ENCODE data around the gene UVSSA.

The UVSSA gene

DNA sequence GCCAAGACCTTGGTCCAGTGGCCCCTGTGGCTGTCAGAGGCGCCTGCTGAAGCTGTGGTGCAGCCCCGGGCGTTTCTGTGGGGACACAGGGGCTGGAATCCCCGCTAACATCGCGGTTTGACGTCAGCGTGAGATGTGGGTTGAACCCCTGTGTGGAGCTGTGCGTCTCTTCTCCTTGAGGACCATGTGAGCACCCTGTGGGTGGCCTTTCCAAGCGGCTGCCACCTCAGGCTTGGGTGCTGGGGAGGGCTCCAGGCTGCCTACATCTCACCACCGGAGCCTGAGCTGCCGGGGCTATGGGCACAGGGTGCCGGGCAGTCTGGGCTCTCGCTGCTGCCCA, 27.7 kb downstream of the UVSSA start:
- no peaks in the 10 kb centered on the region for H3K27me3 ChIP-seq (ENCODE audit: control insufficient read depth, insufficient read depth, low read length)
- H3K9me3 ChIP-seq (ENCODE audit: control insufficient read depth, insufficient read depth, low read length), result no peaks in the 10 kb centered on the region
- no peaks in the 10 kb centered on the region for H3K4me1 ChIP-seq (ENCODE audit: control insufficient read depth, insufficient read depth, low read length)
- no peak overlapping the region for H3K9ac ChIP-seq (ENCODE audit: low read depth, low read length)
- H3K36me3 ChIP-seq (ENCODE audit: control insufficient read depth, insufficient read depth, low read length), result peaks cover 18% of the 10 kb centered on the region
- no peak overlapping the region for H3K4me3 ChIP-seq (ENCODE audit: low read depth, low read length)

DNA sequence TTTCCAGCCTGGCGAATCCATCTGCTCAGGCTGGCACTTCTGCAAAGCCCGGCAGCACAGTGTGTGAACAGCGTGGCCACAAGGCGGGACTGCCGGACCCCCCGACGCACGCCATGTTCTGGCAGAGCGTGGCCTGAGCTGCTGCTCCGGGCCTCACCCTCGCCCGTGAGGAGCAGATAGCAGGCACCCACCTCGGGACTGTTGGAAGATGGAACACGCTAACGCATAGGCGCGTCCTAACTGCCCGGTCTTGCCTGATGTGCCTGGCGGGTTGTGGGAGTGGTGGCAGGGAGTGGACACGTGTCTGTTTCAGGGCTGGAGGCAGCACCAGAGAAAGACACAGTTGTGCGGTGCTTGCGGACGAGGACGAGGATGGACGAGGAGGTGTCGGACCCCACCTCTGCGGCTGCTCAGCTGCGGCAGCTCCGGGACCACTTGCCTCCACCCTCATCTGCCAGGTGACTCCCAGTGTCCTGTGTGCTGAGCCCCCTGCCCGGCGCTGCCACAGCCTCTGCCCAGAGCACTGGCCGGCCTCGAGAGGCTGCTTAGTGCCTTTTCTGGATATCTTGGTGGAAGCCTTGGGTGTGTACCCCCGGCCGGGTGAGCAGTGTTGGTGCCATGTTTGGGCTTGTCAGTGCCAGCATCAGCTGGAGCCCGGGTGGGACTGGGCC, 28.2 kb downstream of the UVSSA start:
- H3K27me3 ChIP-seq (ENCODE audit: control insufficient read depth, insufficient read depth, low read length), result no peaks in the 10 kb centered on the region
- no peaks in the 10 kb centered on the region for H3K9me3 ChIP-seq (ENCODE audit: control insufficient read depth, insufficient read depth, low read length)
- H3K36me3 ChIP-seq (ENCODE audit: control insufficient read depth, insufficient read depth, low read length), result peaks cover 18% of the 10 kb centered on the region
- no peak overlapping the region for H3K9ac ChIP-seq (ENCODE audit: low read depth, low read length)
- no peaks in the 10 kb centered on the region for H3K4me1 ChIP-seq (ENCODE audit: control insufficient read depth, insufficient read depth, low read length)
- no peak overlapping the region for H3K4me3 ChIP-seq (ENCODE audit: low read depth, low read length)

DNA sequence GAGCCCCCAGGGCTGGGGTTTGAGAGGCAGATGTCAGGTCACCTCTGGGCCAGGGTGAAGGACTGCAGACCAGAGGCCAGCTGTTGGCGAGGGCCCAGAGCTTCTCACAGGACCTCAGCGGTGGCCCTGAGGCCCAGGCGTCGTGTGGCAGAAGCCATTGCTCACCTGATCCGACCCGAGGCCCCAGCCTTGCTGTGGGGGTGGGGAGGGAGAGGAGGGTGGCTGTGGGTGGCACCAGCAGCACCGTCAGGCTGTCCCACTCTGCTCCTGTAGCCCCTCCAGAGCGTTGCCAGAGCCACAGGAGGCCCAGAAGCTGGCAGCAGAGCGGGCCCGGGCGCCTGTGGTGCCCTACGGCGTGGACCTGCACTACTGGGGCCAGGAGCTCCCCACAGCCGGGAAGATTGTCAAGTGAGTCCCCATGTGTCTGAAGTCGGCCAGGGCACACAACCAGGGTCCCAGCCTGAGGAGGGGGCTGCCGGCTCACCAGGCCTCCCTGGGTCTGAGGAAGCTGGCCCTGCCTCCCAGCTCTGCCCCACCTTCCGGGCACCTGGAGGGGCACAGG, 28.8 kb downstream of the UVSSA start:
- H3K4me3 ChIP-seq (ENCODE audit: low read depth, low read length), result no peak overlapping the region
- no peak overlapping the region for H3K9ac ChIP-seq (ENCODE audit: low read depth, low read length)
- H3K9me3 ChIP-seq (ENCODE audit: control insufficient read depth, insufficient read depth, low read length), result no peaks in the 10 kb centered on the region
- no peaks in the 10 kb centered on the region for H3K27me3 ChIP-seq (ENCODE audit: control insufficient read depth, insufficient read depth, low read length)
- H3K36me3 ChIP-seq (ENCODE audit: control insufficient read depth, insufficient read depth, low read length), result peaks cover 18% of the 10 kb centered on the region
- H3K4me1 ChIP-seq (ENCODE audit: control insufficient read depth, insufficient read depth, low read length), result no peaks in the 10 kb centered on the region

DNA sequence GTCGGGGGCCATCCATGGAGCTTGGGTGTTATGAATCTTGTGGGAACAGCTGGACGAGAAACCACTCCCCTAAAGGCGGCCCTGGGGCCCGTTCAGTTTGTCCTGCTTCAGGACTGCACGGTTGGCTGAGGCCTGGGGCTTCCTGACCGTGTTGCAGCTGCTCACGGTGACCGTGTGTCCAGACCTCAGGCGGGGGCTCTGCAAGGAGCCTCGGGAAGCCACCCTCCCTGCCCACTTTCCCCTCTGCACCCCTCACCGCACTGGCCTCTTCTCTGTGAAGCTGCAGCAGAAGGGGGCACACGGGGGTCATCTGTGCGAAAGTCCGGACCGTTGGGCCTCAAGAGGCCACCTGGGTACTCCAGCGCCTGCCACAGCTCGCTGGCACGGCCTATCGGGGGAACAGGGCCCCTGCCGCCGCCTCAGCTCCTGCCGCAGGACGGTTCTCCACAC, 29.4 kb downstream of the UVSSA start:
- H3K36me3 ChIP-seq (ENCODE audit: control insufficient read depth, insufficient read depth, low read length), result peaks cover 18% of the 10 kb centered on the region
- no peaks in the 10 kb centered on the region for H3K9me3 ChIP-seq (ENCODE audit: control insufficient read depth, insufficient read depth, low read length)
- no peak overlapping the region for H3K4me3 ChIP-seq (ENCODE audit: low read depth, low read length)
- H3K4me1 ChIP-seq (ENCODE audit: control insufficient read depth, insufficient read depth, low read length), result no peaks in the 10 kb centered on the region
- H3K27me3 ChIP-seq (ENCODE audit: control insufficient read depth, insufficient read depth, low read length), result no peaks in the 10 kb centered on the region
- no peak overlapping the region for H3K9ac ChIP-seq (ENCODE audit: low read depth, low read length)

DNA sequence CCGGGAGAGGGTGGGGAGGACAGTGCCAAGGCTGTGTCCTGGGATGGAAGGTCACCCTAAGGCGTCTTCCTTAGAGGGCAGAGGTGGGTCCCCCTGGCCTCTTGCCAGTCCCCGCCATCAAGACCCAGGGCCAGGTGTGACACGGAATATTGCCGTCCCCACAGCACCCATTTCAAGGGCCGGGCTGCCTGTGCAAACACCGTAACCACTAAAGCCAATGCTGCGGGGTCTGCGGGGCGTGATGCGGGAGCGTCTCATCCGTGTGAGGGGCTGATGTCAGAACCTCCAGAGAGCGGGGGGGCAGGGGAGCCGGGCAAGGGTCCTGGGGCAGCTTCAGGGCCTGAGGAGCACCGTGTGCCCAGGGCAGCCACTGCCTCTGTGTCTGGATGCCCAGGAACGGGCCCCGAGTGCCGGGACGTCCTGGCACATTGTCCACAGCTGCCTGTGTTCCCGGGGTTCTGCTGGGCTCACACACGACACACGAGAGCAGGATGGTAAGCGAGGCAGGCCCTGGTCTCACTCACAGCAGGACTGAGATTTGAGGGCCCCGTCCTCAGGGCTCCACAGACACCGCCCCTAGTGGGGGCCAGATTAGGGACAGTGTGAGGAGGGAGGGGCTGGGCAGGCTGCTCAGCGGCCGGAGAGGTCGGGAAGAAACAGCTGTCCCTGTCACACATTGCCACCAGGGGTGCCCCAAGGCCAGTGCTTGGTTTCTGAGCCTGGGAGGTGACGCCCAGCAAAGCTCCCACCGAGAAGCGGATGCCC, 30.0 kb downstream of the UVSSA start:
- no peaks in the 10 kb centered on the region for H3K4me1 ChIP-seq (ENCODE audit: control insufficient read depth, insufficient read depth, low read length)
- no peaks in the 10 kb centered on the region for H3K9me3 ChIP-seq (ENCODE audit: control insufficient read depth, insufficient read depth, low read length)
- H3K4me3 ChIP-seq (ENCODE audit: low read depth, low read length), result no peak overlapping the region
- no peak overlapping the region for H3K9ac ChIP-seq (ENCODE audit: low read depth, low read length)
- H3K36me3 ChIP-seq (ENCODE audit: control insufficient read depth, insufficient read depth, low read length), result peaks cover 16% of the 10 kb centered on the region
- H3K27me3 ChIP-seq (ENCODE audit: control insufficient read depth, insufficient read depth, low read length), result no peaks in the 10 kb centered on the region

DNA sequence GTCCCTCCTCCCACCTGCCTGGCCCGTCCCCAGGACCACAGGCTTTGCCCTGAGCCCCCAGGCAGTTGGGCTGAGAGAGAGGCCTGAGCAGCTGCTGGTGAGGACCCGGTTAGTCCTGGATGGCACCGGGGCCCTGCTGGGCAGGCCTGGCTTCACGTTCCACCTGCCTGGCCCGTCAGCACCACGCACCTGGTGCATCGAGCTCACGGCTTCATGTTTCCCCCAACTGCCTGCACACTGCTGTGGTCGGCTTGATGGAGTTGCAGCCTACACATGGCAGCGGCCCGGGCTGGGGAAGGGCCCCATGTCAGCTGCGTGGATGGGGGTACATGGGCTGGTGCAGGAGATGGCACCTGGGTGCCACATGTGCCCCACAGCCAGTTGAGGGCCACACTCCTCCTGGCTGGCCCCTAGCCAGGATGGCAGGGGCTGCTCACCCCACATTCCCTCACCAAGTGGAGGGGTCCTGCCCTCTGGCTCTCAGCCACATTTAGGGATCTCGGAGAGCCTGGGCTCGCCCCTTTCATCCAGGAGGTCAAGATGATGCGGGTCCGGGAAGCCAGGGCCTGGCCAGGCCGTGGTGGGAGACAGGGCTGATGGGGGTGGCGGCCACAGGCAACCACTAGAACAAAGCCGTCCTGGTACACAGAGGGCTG, 30.7 kb downstream of the UVSSA start:
- Histone ChIP-seq H3K27me3 (ENCODE audit: control insufficient read depth, insufficient read depth, low read length) (no peaks in the 10 kb centered on the region), H3K9me3 (ENCODE audit: control insufficient read depth, insufficient read depth, low read length) (no peaks in the 10 kb centered on the region)

DNA sequence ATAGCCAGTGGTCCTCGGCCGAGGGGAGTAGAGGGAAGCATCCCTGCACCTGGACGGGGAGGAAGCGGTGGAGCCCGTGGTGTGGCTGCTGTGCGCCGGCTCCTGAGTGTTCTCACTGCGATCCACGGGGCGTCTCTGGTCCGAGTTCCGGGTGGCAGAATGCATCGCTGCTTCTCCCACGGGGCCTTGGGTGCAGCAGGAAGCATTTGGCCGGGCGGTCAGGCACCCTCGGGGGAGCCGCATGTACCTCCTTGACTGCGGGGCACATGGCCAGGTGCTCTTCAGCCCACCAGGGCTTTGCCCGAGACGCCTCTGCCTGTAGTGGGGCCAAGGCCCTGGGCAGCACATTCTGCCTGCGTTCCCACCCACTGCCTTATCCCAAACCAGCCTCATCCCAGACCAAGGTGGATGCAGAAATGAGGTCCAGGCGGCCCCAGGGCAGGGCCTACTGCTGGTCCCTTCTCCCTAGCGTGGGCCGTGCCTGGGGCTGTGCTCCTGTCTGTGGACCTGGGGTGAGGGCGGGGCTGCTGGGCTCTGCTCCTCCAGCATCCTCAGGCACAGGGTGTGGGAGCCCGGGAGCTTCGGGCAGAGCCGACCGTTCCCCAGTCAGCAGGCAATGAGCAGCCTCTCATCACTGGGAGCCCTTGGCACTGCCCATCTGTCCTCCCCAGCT, 31.7 kb downstream of the UVSSA start:
- Histone ChIP-seq H3K4me3 (ENCODE audit: low read depth, low read length) (no peak overlapping the region), H3K27me3 (ENCODE audit: control insufficient read depth, insufficient read depth, low read length) (no peaks in the 10 kb centered on the region), H3K4me1 (ENCODE audit: control insufficient read depth, insufficient read depth, low read length) (no peaks in the 10 kb centered on the region), H3K9ac (ENCODE audit: low read depth, low read length) (no peak overlapping the region), H3K36me3 (ENCODE audit: control insufficient read depth, insufficient read depth, low read length) (peaks cover 19% of the 10 kb centered on the region), H3K9me3 (ENCODE audit: control insufficient read depth, insufficient read depth, low read length) (no peaks in the 10 kb centered on the region)

More for the DNA sequence above, 30.7 kb downstream of the UVSSA start:
- no peak overlapping the region for H3K9ac ChIP-seq (ENCODE audit: low read depth, low read length)
- H3K4me3 ChIP-seq (ENCODE audit: low read depth, low read length), result no peak overlapping the region
- peaks cover 16% of the 10 kb centered on the region for H3K36me3 ChIP-seq (ENCODE audit: control insufficient read depth, insufficient read depth, low read length)
- no peaks in the 10 kb centered on the region for H3K4me1 ChIP-seq (ENCODE audit: control insufficient read depth, insufficient read depth, low read length)

DNA sequence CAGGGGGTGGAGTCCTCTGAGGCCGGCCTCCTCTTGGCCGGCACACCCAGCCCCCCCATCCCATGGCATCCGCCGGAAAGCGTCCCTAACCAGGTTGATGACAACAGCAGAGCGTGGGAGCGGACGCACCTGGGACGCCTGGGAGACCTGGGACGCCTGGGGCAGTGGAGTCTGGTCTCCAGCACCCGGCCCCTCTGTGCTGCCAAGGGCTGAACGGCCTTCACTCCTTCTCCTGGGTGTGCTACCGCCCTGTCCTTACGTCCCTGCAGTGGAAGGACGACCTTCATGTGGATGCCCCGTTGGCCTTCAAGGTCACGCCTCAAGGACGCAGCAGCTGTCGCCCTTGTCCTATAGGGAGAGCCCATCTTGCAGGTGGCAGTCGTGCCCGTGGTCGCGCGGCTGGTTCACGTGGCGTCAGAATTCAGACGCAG, 32.4 kb downstream of the UVSSA start:
- Histone ChIP-seq H3K4me1 (ENCODE audit: control insufficient read depth, insufficient read depth, low read length) (no peaks in the 10 kb centered on the region), H3K9me3 (ENCODE audit: control insufficient read depth, insufficient read depth, low read length) (no peaks in the 10 kb centered on the region), H3K9ac (ENCODE audit: low read depth, low read length) (no peak overlapping the region), H3K4me3 (ENCODE audit: low read depth, low read length) (no peak overlapping the region), H3K27me3 (ENCODE audit: control insufficient read depth, insufficient read depth, low read length) (no peaks in the 10 kb centered on the region), H3K36me3 (ENCODE audit: control insufficient read depth, insufficient read depth, low read length) (peaks cover 24% of the 10 kb centered on the region)

DNA sequence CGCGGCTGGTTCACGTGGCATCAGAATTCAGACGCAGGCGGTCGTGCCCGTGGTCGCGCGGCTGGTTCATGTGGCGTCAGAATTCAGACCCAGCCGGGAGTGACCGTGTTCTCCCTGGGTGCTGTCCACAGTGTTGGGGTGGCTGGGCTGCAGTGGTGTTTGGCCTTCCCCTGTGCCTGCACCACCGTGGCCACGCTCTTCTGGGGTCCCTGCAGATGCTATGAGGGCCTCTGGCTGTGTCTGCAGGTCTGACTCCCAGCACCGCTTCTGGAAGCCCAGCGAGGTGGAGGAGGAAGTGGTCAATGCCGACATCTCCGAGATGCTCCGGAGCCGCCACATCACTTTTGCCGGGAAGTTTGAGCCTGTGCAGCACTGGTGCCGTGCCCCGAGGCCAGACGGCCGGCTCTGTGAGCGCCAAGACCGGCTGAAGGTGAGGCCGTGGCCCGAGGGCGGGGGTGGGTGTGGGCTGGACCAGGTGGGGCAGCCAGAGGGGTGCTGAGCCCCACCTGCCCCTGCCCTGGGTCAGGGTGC, 32.9 kb downstream of the UVSSA start:
- no peaks in the 10 kb centered on the region for H3K27me3 ChIP-seq (ENCODE audit: control insufficient read depth, insufficient read depth, low read length)
- H3K9ac ChIP-seq (ENCODE audit: low read depth, low read length), result no peak overlapping the region
- no peaks in the 10 kb centered on the region for H3K9me3 ChIP-seq (ENCODE audit: control insufficient read depth, insufficient read depth, low read length)
- H3K36me3 ChIP-seq (ENCODE audit: control insufficient read depth, insufficient read depth, low read length), result peaks cover 26% of the 10 kb centered on the region
- H3K4me3 ChIP-seq (ENCODE audit: low read depth, low read length), result no peak overlapping the region
- H3K4me1 ChIP-seq (ENCODE audit: control insufficient read depth, insufficient read depth, low read length), result no peaks in the 10 kb centered on the region

DNA sequence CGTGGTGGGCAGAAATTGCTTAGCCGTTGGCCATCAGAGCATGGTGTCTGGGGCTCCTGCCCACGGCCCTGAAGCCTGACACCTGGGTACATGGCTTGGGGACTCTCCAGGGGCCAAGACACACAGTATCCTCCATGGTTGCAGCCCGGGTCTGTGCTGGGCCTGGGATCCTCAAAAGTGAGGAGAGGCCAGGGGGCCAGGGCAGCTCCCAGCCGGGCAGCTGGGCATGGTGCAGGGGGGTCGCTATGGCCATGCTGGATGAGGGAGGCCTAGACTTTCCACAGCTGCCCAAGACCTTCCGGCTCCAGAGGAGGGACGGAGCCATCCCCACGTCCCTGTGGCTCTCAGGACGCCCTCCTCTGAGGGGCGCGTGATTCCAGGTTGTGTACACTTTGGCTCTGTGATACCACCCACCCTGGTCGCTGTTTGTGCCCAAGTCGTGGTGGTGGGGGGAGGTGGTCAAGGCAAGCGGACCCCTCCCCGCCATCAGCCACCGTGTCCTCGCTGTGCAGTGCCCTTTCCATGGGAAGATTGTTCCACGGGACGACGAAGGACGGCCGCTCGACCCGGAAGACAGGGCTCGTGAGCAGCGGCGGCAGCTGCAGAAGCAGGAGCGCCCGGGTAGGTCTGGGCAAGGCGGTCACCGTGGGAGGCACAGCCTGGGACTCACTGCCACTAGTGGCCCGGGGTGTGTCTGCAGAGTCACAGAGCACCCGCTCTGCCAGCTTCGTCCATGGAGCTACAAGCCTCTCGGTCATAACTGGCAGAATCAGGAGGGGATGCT, 33.6 kb downstream of the UVSSA start:
- no peak overlapping the region for H3K4me3 ChIP-seq (ENCODE audit: low read depth, low read length)
- no peaks in the 10 kb centered on the region for H3K27me3 ChIP-seq (ENCODE audit: control insufficient read depth, insufficient read depth, low read length)
- peaks cover 21% of the 10 kb centered on the region for H3K36me3 ChIP-seq (ENCODE audit: control insufficient read depth, insufficient read depth, low read length)
- no peak overlapping the region for H3K9ac ChIP-seq (ENCODE audit: low read depth, low read length)
- no peaks in the 10 kb centered on the region for H3K9me3 ChIP-seq (ENCODE audit: control insufficient read depth, insufficient read depth, low read length)
- H3K4me1 ChIP-seq (ENCODE audit: control insufficient read depth, insufficient read depth, low read length), result no peaks in the 10 kb centered on the region
